ENCODE data around the gene CCNE1. TPM values are rescaled to one million over a fixed set of nuclear protein-coding genes. Genes with fewer than 3 reads are reported as not detected.

The CCNE1 gene
- total RNA-seq, 1 donor from 2014 or later, result 6.4 TPM

- Mint-ChIP-seq H3K27me3 (ENCODE audit: unreplicated experiment) (peaks cover 2% of the 10 kb centered on the region), H3K36me3 (ENCODE audit: unreplicated experiment) (no peaks in the 10 kb centered on the region), H3K4me1 (ENCODE audit: low read depth, unreplicated experiment) (no peaks in the 10 kb centered on the region), H3K27ac (ENCODE audit: unreplicated experiment) (no peak overlapping the region), H3K4me3 (ENCODE audit: unreplicated experiment) (no peak overlapping the region), H3K9me3 (ENCODE audit: unreplicated experiment) (no peaks in the 10 kb centered on the region)
- DNase-seq, result no peak
- TF ChIP-seq, protein P1, sequence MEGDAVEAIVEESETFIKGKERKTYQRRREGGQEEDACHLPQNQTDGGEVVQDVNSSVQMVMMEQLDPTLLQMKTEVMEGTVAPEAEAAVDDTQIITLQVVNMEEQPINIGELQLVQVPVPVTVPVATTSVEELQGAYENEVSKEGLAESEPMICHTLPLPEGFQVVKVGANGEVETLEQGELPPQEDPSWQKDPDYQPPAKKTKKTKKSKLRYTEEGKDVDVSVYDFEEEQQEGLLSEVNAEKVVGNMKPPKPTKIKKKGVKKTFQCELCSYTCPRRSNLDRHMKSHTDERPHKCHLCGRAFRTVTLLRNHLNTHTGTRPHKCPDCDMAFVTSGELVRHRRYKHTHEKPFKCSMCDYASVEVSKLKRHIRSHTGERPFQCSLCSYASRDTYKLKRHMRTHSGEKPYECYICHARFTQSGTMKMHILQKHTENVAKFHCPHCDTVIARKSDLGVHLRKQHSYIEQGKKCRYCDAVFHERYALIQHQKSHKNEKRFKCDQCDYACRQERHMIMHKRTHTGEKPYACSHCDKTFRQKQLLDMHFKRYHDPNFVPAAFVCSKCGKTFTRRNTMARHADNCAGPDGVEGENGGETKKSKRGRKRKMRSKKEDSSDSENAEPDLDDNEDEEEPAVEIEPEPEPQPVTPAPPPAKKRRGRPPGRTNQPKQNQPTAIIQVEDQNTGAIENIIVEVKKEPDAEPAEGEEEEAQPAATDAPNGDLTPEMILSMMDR (IDR thresholded peaks at IDR 0.05; ENCODE audit: partially characterized antibody, unreplicated experiment), result no peak
These were observed 21.0 kb downstream of the CCNE1 start for GRCh38 chr19:29832801-29833200.

GRCh38 chr19:29833614-29834261 is 21.9 kb downstream of the CCNE1 start:
- H3K4me3 Mint-ChIP-seq (ENCODE audit: unreplicated experiment), result no peak overlapping the region
- no peak for DNase-seq
- no peaks in the 10 kb centered on the region for H3K36me3 Mint-ChIP-seq (ENCODE audit: unreplicated experiment)
- no peaks in the 10 kb centered on the region for H3K4me1 Mint-ChIP-seq (ENCODE audit: low read depth, unreplicated experiment)
- no peaks in the 10 kb centered on the region for H3K9me3 Mint-ChIP-seq (ENCODE audit: unreplicated experiment)
- H3K27me3 Mint-ChIP-seq (ENCODE audit: unreplicated experiment), result peaks cover 2% of the 10 kb centered on the region
- H3K27ac Mint-ChIP-seq (ENCODE audit: unreplicated experiment), result no peak overlapping the region
- TF ChIP-seq, protein P1 (IDR thresholded peaks at IDR 0.05; ENCODE audit: partially characterized antibody, unreplicated experiment), result no peak

- Mint-ChIP-seq H3K27ac (ENCODE audit: unreplicated experiment) (no peak overlapping the region), H3K36me3 (ENCODE audit: unreplicated experiment) (no peaks in the 10 kb centered on the region), H3K4me3 (ENCODE audit: unreplicated experiment) (no peak overlapping the region), H3K4me1 (ENCODE audit: low read depth, unreplicated experiment) (no peaks in the 10 kb centered on the region), H3K9me3 (ENCODE audit: unreplicated experiment) (no peaks in the 10 kb centered on the region), H3K27me3 (ENCODE audit: unreplicated experiment) (peaks cover 2% of the 10 kb centered on the region)
- TF ChIP-seq, protein P1 (IDR thresholded peaks at IDR 0.05; ENCODE audit: partially characterized antibody, unreplicated experiment), result no peak
- DNase-seq, result no peak
These were observed 23.4 kb downstream of the CCNE1 start for GRCh38 chr19:29834991-29835846.

GRCh38 chr19:29836409-29836825 is 24.6 kb downstream of the CCNE1 start:
- no peaks in the 10 kb centered on the region for H3K36me3 Mint-ChIP-seq (ENCODE audit: unreplicated experiment)
- H3K9me3 Mint-ChIP-seq (ENCODE audit: unreplicated experiment), result no peaks in the 10 kb centered on the region
- TF ChIP-seq, protein P1 (IDR thresholded peaks at IDR 0.05; ENCODE audit: partially characterized antibody, unreplicated experiment), result no peak
- no peak overlapping the region for H3K27ac Mint-ChIP-seq (ENCODE audit: unreplicated experiment)
- H3K4me1 Mint-ChIP-seq (ENCODE audit: low read depth, unreplicated experiment), result peaks cover 4% of the 10 kb centered on the region
- H3K4me3 Mint-ChIP-seq (ENCODE audit: unreplicated experiment), result no peak overlapping the region
- DNase-seq, result no peak
- H3K27me3 Mint-ChIP-seq (ENCODE audit: unreplicated experiment), result peaks cover 5% of the 10 kb centered on the region

Data from glutamatergic neuron (in vitro differentiated cells).